HG02938 (cell line): ENCODE data around the gene CNPY3.
A peak's percentile ranks its signal among the peaks of the same experiment; 100 is the strongest.
"Not testable (repeated sequence)": the region's sequence is repeated elsewhere in the genome, so short reads cannot be mapped to it uniquely, and the experiment has no call there.

ENCODE experiments used
- ATAC-seq: cut with Tn5 transposase; IDR thresholded peaks from one replicate; pipeline ENCODE4 v1.9.1; 2021; ENCODE audit warnings: mild to moderate bottlenecking, moderate library complexity; ENCODE audit not compliant: unreplicated experiment

CNPY3 gene

DNA sequence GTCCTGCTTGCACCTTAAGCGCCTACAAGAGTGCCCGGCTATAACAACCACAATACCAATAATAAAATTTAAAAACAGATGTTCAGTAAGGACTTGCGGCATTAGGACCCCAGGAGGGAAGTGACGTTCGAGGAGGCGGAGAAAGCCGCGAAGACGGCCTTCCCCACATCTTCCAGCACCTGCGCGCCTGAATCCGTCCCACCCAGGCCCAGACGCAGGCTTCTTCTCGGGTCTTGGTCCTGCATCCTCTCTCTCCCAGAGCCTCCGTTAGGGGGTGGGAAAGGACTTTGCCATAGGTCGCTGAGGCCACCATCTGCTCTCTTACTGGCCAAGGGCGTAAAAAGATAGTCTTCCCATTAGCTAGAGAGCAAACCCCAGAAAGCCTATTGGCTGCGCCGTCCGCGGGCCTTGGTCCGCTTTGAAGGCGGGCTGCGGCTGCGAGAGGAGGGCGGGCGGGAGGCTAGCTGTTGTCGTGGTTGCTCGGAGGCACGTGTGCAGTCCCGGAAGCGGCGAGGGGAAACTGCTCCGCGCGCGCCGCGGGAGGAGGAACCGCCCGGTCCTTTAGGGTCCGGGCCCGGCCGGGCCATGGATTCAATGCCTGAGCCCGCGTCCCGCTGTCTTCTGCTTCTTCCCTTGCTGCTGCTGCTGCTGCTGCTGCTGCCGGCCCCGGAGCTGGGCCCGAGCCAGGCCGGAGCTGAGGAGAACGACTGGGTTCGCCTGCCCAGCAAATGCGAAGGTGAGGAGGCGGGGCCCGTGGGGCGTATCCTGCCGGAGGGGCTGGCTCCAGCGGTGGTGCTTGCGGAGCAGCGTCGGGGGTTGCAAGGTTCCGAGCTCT is at the start of gene CNPY3:
TSS of gene CNPY3 (plus strand) at position 495 of the 835 bp plus-strand sequence. CDS start at position 586, 91 bp downstream.
- peak; percentile 69 for ATAC-seq

DNA sequence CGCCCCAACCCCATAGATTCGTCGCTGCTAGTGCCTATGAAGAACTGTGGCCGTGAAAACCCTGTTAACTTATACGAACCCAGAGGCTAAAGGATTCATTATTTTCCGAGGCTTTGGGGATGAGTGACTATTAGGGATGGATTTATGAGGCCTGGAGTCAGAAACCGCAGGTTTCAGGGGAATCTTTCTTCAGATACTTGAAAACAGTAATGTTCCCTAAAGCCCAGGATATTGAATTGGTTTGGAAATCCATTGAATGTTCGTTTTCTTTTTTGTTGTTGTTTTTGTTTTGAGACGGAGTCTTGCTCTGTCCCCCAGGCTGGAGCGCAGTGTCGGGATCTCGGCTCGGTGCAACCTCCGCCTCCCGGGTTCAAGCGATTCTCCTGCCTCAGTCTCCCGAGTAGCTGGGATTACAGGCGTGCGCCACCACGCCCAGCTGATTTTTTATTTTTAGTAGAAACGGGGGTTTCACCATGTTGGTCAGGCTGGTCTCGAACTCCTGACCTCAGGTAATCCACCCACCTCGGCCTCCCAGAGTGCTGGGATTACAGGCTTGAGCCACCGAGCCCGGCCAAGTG is 49.0 kb upstream of the CNPY3 start:
- not testable (repeated sequence) for ATAC-seq

DNA sequence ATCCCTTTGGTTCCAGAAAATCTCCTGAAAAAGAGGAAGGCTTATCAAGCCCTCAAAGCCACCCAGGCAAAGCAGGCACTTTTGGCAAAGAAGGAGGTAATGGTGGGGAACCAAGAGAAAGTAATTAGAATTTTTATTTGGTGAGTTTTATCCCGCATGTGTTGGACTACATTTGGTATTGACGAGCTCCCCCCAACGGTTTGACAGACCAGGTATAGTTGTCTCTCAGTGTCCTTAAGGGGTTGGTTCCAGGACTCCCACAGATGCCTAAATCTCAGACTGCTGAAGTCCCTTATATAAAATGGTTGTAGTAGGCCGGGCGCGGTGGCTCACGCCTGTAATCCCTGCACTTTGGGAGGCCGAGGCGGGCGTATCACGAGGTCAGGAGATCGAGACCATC is 48.4 kb upstream of the CNPY3 start:
- not testable (repeated sequence) for ATAC-seq

DNA sequence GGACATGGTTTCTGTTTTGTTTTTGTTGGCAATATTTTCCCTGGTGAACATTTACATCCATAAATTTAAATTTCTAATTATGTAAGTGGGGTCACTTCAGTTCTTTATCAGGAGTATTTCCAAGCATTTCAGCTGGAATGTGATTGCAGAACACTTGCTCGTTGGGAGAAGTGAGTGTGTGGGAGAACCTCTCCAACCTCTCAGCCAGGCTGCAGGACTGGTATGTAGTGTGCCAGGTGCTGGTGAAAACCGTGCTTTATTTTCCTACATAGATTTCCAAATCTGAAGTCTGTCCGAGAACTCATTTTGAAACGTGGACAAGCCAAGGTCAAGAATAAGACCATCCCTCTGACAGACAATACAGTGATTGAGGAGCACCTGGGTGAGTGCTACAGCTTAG is 43.6 kb upstream of the CNPY3 start:
- no peak for ATAC-seq

DNA sequence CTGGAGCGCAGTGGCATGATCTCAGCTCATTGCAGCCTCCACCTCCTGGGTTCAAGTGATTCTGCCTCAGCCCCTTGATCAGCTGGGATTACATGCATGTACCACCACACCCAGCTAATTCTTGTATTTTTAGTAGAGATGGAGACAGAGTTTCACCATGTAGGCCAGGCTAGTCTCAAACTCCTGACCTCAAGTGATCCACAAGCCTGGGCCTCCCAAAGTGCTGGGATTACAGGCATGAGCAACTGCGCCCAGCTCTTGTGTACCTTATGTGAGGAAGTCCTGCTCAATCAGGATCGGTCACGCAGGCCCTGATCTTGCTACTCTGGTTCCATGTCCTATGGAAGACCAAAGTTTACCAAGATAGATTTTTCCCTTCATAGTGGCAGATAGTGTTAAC is 41.1 kb upstream of the CNPY3 start:
- ATAC-seq, result not testable (repeated sequence)

DNA sequence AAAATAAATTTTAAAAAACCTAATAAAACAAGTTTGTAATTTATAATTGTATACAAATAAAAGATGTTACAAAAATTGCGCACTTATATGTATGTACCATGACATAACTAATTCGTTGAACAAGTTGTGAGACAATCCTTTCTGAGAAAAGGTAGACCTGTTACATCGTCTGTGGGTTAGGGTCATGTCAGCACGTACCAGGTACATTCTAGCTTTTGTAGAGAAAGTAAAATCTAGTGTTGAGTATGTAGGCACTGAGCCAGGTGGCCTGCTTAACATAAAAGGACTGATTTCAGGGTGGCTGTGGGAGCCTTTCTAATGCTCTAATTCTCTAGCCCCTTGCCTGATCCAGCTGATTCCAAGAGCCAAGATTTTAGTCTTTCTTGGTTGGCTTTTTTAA is 39.5 kb upstream of the CNPY3 start:
- ATAC-seq, result no peak

DNA sequence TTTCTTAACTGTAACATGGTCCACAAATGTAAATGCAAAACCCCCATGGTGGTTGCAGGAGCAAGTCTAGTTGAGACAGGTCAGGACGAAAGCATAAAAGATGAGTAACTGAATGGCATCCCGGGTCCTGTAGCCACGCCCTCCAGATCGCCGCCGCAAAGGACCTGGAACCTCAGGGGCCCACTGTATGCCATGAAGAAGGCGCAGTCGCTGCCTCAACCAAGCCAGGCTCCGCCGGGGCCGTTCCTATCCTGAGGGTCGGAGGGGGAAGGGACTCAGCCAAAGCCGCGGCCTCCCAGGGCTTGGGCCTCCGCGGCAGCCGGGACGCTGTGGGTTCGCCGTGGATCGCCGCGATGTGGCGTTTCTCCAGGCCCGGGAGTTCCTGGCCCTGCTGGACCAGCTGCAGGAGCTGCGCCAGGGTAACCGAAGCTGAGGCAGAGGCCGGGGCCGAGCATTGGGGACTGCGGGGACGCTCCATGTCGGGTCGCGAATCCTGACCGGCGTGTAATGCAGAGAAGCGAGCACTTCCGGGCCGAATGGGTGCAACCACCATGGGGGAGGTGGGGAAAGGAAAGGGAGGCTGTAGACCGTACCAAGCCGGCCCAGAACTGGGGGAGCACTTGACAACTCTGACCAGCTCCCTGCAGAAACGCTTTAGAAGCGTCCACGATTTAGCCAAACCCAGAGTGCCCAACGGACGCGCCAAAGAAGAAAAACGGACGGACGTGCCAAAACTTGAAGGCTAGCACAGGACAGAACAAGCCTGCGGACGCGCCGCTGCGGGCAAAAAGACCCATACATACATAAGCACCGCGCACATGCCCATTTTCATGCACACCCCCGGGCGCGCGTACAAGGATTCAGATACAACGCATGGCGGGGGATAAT is 38.7 kb upstream of the CNPY3 start:
- peak; percentile 79 for ATAC-seq

DNA sequence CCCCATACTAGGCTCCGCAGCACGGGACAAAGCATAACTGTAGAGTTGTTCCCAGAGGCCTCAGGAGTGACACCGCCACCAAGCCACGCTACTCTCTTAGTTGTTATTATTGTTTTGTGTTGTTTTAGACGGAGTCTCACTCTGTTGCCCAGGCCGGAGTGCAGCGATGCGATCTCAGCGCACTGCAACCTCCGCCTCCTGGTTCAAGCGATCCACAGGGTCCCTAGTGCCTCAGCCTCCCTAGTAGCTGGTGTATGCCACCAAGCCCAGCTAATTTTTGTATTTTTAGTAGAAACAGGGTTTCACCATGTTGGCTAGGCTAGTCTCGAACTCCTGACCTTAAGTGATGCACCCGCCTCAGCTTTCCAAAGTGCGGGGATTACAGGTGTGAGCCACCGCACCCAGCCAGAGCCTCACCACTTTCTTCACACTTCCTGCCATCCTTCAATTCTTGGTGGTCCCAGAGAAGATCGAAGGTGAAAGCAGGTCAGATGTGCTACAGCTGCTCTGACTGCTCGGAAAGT is 38.0 kb upstream of the CNPY3 start:
- ATAC-seq, result no peak

DNA sequence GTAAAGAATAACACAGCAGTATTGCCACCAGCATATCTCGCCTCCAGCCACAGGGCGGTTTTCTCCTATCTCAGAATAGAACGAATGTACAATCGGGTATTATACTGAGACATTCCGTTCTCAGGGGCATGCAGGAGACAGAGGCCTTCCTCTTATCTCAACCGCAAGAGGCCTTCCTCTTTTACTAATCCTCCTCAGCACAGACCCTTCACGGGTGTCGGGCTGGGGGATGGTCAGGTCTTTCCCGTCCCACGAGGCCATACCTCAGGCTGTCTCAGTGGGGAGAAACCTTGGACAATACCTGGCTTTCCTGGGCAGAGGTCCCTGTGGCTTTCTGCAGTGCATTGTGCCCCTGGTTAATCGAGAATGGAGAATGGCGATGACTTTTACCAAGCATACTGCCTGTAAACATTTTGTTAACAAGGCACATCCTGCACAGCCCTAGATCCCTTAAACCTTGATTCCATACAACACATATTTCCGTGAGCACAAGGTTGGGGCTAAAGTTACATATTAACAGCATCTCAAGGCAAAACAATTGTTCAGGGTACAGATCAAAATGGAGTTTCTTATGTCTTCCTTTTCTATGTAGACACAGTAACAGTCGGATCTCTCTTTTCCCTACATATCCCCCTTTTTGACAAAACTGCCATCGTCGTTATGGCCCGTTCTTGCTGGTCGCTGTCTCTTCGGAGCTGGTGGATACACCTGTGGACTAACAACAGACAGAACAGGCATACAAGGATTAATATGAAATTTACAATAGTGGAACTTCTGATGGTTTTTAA is 35.0 kb upstream of the CNPY3 start:
- not testable (repeated sequence) for ATAC-seq

DNA sequence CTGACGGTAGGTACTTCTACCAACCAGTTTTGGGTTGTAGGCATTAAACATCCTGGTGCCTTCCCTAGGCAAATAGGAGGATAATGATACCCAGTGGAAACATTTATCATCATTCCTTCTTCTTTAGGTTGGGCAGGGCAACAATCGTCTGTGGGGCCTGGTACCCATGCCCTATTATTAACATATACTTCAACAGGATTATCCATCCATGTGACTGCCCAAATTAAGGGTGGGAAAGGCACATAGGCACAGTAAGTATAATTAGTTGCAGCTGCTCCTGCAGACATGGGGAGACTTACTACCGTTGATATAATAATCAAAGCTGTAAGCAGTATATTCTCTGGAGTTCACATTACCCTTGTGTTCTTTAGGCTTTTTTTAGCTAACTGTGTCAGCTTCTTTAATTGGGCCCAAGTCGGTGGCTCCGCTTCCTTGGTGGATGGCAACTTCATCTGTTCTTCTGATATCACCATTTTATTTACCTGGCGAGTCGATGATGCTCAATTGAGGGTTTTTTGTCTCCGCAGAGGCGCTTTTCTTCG is 33.0 kb upstream of the CNPY3 start:
- no peak for ATAC-seq

DNA sequence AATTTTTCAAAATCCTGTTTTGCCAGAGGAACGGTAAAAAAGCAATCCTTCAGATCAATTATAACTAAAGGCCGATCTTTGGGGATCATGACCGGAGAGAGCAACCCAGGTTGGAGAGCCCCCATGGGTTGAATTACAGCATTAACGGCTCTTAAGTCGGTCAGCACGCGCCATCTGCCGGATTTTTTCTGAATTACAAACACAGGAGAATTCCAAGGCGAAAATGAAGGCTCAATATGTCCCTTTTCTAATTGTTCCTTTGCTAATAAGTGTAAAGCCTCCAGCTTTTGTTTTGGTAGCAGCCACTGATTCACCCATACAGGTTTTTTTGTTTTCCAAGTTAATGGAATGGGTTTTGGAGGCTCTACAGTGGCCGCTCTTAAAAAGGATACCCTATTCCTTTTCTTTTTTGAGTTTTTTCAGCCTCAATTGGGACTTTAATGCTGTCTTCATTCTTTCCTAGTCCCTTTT is 30.4 kb upstream of the CNPY3 start:
- no peak for ATAC-seq

DNA sequence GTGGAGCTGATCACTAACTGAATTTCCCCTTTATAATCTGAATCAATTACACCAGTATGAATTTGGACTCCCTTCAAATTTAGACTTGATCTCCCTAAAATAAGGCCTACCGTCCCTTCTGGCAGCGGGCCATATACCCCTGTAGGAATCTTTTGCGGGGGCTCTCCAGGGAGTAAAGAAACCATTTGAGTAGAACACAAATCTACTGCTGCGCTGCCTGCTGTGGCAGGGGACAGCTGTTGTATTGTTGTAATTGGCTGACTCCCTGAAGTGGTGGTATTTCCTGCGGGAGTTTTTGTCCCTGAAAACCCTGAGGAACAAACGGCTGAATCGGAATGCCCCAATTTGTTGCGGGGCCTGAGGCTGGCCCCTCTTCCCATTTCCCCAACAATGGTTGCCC is 29.4 kb upstream of the CNPY3 start:
- no peak for ATAC-seq

DNA sequence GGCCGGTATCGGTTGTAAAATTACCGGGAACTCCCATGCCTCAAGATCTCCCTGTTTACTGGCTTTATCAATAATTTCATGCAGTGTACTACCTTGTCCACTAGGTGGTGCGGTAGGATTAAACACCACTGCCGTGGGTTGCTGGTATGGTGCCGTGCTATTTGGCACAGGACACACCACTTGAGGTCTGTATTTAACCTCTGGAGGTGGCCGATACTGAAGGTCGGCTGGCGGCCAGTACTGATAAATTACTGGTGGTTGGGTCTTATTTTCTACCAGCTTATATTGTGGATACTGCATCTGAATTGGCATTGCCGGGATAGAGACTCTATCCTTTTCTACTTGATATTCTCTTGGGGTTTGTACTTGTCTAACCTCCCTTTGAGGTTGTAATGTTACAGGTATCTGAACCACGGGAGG is 27.7 kb upstream of the CNPY3 start:
- ATAC-seq, result no peak

DNA sequence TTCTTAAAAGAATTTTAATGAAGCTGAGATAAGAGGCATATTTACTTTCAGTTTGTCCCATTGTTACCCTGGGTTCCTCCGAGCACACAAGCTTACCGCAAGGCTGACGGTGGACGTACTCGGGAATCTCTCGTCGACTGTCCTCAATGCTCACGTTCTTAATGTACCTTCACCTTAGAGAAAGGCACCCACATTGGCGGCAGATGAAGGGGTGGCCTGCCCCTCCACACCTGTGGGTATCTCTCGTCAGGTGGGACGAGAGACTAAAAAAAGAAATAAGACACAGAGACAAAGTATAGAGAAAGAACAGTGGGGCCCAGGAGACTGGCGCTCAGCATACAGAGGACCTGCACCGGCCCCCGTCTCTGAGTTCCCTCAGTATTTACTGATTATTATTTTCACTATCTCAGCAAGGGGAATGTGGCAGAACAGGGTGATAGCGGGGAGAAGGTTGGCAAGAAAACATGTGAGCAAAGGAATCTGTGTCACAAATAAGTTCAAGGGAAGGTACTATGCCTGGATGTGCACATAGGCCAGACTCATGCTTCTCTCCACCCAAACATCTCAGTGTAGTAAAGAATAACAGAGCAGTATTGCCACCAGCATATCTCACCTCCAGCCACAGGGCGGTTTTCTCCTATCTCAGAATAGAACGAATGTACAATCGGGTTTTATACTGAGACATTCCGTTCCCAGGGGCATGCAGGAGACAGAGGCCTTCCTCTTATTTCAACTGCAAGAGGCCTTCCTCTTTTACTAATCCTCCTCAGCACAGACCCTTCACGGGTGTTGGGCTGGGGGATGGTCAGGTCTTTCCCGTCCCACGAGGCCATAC is 26.6 kb upstream of the CNPY3 start:
- ATAC-seq, result not testable (repeated sequence)

DNA sequence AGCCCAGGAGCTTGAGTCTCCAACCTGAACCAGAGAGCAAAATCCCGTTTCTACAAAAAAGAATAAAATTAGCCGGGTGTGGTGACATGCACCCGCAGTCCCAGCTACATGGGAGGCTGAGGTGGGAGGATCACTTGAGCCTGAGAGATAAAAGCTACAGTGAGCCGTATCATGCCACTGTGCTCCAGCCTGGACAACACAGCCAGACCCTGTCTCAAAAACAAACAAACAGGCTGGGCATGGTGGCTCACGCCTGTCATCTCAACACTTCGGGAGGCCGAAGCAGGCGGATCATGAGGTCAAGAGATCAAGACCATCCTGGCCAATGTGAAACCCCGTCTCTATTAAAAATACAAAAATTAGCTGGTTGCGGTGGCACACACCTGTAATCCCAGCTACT is 24.8 kb upstream of the CNPY3 start:
- ATAC-seq, result no peak

DNA sequence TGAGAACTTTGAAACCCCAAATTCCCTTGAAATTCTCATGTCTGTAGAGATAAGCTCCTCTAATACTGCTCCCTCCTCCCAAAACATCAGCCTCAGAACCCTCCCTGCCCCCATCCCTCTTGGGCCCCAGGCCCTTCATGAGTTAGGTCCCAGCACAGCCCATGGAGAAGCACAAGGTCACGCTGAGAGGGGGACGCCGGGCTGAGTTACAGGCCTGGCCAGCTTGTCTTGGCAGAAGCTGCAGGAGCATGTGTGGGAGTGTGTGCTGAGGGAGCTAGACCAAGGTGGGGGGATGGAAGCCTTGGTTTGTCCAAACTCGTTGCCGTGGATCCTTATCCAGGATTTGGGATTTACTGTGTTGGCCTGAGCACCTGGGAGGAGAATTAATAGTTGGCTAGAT is 21.9 kb upstream of the CNPY3 start:
- no peak for ATAC-seq

DNA sequence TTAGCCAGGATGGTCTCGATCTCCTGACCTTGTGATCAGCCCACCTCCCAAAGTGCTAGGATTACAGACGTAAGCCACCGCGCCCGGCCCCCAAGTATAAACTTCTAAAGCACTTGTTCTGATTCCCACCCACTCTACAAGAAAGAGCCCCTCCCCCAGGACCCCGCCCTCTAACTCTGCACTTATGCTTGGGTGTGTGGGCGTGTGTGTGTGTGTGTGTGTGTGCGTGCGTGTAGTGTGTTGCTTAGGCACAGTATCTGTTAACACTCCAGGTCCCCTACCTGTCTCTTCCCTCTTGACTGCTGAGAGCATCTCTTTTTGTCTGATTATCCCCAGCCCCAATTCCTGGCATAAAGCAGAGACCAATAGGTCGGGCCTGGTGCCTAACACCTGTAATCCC is 19.4 kb upstream of the CNPY3 start:
- ATAC-seq, result no peak

DNA sequence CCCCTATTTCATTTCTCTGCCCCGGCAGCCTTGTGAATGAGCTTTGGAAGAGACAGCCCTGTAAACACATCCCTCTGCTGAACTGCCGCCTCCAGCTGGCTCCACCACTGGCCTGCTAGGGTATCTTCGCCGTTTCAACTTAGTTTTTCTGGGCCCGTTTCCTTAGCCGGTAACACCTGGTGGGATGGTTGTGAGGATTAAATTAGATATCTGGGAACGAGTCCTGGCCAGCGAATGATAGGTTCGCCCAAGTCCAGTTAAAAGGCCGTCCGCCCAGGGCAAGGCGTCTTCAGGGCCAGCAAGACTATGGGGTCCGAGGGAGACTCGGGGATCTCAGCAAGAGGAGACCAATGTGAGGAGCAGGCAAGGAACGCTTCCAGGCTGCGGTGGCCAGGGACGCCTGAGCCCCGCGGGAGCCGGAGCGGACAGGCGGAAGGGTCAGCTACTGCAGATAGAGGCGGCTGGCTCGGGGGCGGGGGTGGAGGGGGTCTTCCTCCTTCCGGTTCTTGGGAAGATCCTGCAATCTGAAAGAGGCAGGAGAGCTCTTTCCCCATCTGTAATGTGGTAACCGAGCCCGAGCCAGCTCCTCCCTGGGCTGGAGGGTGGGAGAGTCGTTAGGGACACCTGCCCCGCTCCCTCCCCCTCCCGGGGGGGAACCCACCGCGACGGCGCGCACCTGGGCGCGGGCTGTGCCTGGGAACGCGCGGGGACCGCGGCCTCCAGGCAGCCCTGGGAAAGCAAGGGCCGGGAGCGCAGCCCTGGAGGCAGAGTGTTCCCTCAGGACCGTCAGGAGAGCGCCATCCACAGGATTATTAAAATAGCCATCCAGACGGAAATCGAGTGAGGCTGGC is 17.9 kb upstream of the CNPY3 start:
- ATAC-seq, result no peak
